GM19395 (cell line): ENCODE data around the gene ACAA1.
A peak's percentile ranks its signal among the peaks of the same experiment; 100 is the strongest.

ENCODE experiments used
- ATAC-seq: cut with Tn5 transposase; IDR thresholded peaks from one replicate; pipeline ENCODE4 v1.9.1; 2021; ENCODE audit warnings: mild to moderate bottlenecking, moderate library complexity; ENCODE audit not compliant: unreplicated experiment

The ACAA1 gene

GRCh38 chr3:38119821-38120692 is 16.9 kb downstream of the ACAA1 start:
- ATAC-seq = no peak

GRCh38 chr3:38119248-38119544 is 17.7 kb downstream of the ACAA1 start:
- no peak for ATAC-seq

GRCh38 chr3:38118421-38119247 is 18.3 kb downstream of the ACAA1 start:
- no peak for ATAC-seq

- peak; percentile 80 for ATAC-seq
These were observed 19.0 kb downstream of the ACAA1 start for GRCh38 chr3:38117748-38118420.

- ATAC-seq = no peak
These were observed 19.7 kb downstream of the ACAA1 start for GRCh38 chr3:38117163-38117716.

GRCh38 chr3:38116471-38117162 is 20.3 kb downstream of the ACAA1 start:
- ATAC-seq = no peak

- ATAC-seq = no peak
These were observed 21.1 kb downstream of the ACAA1 start for GRCh38 chr3:38115645-38116427.

- ATAC-seq = no peak
These were observed 21.9 kb downstream of the ACAA1 start for GRCh38 chr3:38114875-38115644.

GRCh38 chr3:38114052-38114874 is 22.7 kb downstream of the ACAA1 start:
- ATAC-seq = no peak

GRCh38 chr3:38112378-38112761 is 24.6 kb downstream of the ACAA1 start:
- ATAC-seq = no peak

GRCh38 chr3:38111696-38112377 is 25.1 kb downstream of the ACAA1 start:
- no peak for ATAC-seq

GRCh38 chr3:38111201-38111600 is 25.7 kb downstream of the ACAA1 start:
- ATAC-seq = no peak

- ATAC-seq = no peak
These were observed 26.4 kb downstream of the ACAA1 start for GRCh38 chr3:38110314-38111050.

- no peak for ATAC-seq
These were observed 27.2 kb downstream of the ACAA1 start for GRCh38 chr3:38109580-38110313.

GRCh38 chr3:38108649-38109579 is 28.0 kb downstream of the ACAA1 start:
- no peak for ATAC-seq
